Endothelial cell of umbilical vein (primary cell): ENCODE results near the gene KCNS1. TPM values are rescaled to one million over a fixed set of nuclear protein-coding genes. Genes with fewer than 3 reads are reported as not detected.
"Not testable (repeated sequence)": the region's sequence is repeated elsewhere in the genome, so short reads cannot be mapped to it uniquely, and the experiment has no call there.

Experiments
- BruUV-seq: library from RNA; stranded (reverse); fragments of 400-500 nt; replicated peaks from 2 replicates; lab custom pipeline; 2021; lab: Mats Ljungman, UMichigan
- CTCF ChIA-PET: fragments of 300-600, 350-600 bp; sonication (Branson Sonifier 250); formaldehyde crosslinking; loops from one replicate; lab custom pipeline; 2021; ENCODE audit warnings: antibody characterized with exemption, inconsistent platforms; lab: Charles Lee
- POLR2A ChIA-PET: fragments of 300-600, 350-600 bp; sonication (Branson Sonifier 250); formaldehyde crosslinking; loops from one replicate; lab custom pipeline; 2021; ENCODE audit warnings: antibody characterized with exemption, inconsistent platforms; lab: Charles Lee
- DNase-seq: peaks from one replicate; pipeline ENCODE4 v3.0.0-alpha.2; 2011; ENCODE audit warnings: low read depth, low spot score
- FAIRE-seq: peaks from 2 replicates; lab custom pipeline; 2011; peaks lifted over from hg19 to GRCh38; lab: Jason Lieb, UNC
- H2AFZ ChIP-seq: 2 replicates; pipeline ENCODE4 v1.6.0; 2012; ENCODE audit warnings: low read depth, low read length, control low read depth, inconsistent platforms
- H3K27ac ChIP-seq: 2 replicates; pipeline ENCODE4 v1.5.1; 2011; ENCODE audit warnings: low read depth, mild to moderate bottlenecking, control low read depth, low read length, moderate library complexity; ENCODE audit not compliant: insufficient read depth
- H3K27me3 ChIP-seq, 2 experiments: 2 replicates each; pipeline versions ENCODE4 v1.6.0 to v1.6.1; 2011; ENCODE audit warnings: low read length in 2 of 2, mixed read lengths in 1 of 2; ENCODE audit not compliant: control insufficient read depth in 2 of 2, insufficient read depth in 2 of 2
- H3K36me3 ChIP-seq, 2 experiments: 2 replicates in 1 of 2; 3 replicates in 1 of 2; pipeline ENCODE4 v1.5.1; 2011; ENCODE audit warnings: low read length in 2 of 2, mild to moderate bottlenecking in 1 of 2, moderate library complexity in 1 of 2; ENCODE audit not compliant: control insufficient read depth in 2 of 2, insufficient read depth in 2 of 2; ENCODE audit errors: extremely low read depth in 1 of 2
- H3K4me1 ChIP-seq: 3 replicates; pipeline ENCODE4 v1.5.1; 2011; ENCODE audit warnings: mild to moderate bottlenecking, low read length; ENCODE audit not compliant: control insufficient read depth, insufficient read depth; ENCODE audit errors: extremely low read depth
- H3K4me2 ChIP-seq: 2 replicates; pipeline ENCODE4 v1.6.1; 2011; ENCODE audit warnings: low read length, control low read depth, mixed read lengths; ENCODE audit not compliant: insufficient read depth
- H3K4me3 ChIP-seq, 3 experiments: fragments of 200-600 bp in 1 of 3; sonication (generic), shearing (Covaris generic) in 1 of 3; replicated peaks in 1 of 3; 2 replicates each; pipeline ENCODE4 v1.5.1; 2011 to 2016; ENCODE audit warnings: control low read depth in 3 of 3, low read length in 3 of 3, mild to moderate bottlenecking in 2 of 3, inconsistent platforms in 1 of 3, low read depth in 1 of 3, moderate library complexity in 1 of 3; ENCODE audit not compliant: insufficient read depth in 1 of 3
- H3K79me2 ChIP-seq: 2 replicates; pipeline ENCODE4 v1.6.0; 2012; ENCODE audit warnings: low read length, inconsistent platforms; ENCODE audit not compliant: control insufficient read depth, insufficient read depth
- H3K9ac ChIP-seq: replicated peaks from 2 replicates; pipeline ENCODE3; 2011; ENCODE audit warnings: low read length, control low read depth; ENCODE audit not compliant: insufficient read depth; ENCODE audit errors: extremely low read depth
- H3K9me1 ChIP-seq: replicated peaks from 3 replicates; pipeline ENCODE4 v1.6.0; 2011; ENCODE audit warnings: mild to moderate bottlenecking, low read length; ENCODE audit not compliant: control insufficient read depth, insufficient read depth; ENCODE audit errors: extremely low read depth
- H3K9me3 ChIP-seq: replicated peaks from 2 replicates; pipeline ENCODE4 v1.5.1; 2012; ENCODE audit warnings: low read length, inconsistent platforms; ENCODE audit not compliant: control insufficient read depth, insufficient read depth
- H4K20me1 ChIP-seq: replicated peaks from 2 replicates; pipeline ENCODE3; 2011; ENCODE audit warnings: mild to moderate bottlenecking, low read length; ENCODE audit not compliant: control insufficient read depth, insufficient read depth; ENCODE audit errors: extremely low read depth
- CTCF ChIP-seq, 2 donors: IDR thresholded peaks; 1 replicate in 1 of 2; 2 replicates in 1 of 2; pipeline ENCODE4 v1.5.1; 2011; ENCODE audit warnings: low read length in 2 of 2, mild to moderate bottlenecking in 2 of 2, moderate library complexity in 2 of 2, control low read depth in 1 of 2, inconsistent platforms in 1 of 2, low read depth in 1 of 2; ENCODE audit not compliant: insufficient read depth in 1 of 2; ENCODE audit errors: extremely low read depth in 1 of 2
- EZH2 ChIP-seq: IDR thresholded peaks from 2 replicates; pipeline ENCODE4 v1.6.1; 2012; ENCODE audit warnings: borderline replicate concordance, low read depth, mild to moderate bottlenecking, moderate library complexity, low read length, inconsistent platforms; ENCODE audit not compliant: severe bottlenecking
- FOS ChIP-seq: IDR thresholded peaks from 2 replicates; pipeline ENCODE4 v1.6.1; 2011; ENCODE audit warnings: mild to moderate bottlenecking, low read length, moderate library complexity, borderline replicate concordance; ENCODE audit not compliant: insufficient read depth
- GATA2 ChIP-seq: IDR thresholded peaks from 2 replicates; pipeline ENCODE4 v1.7.0; 2011; ENCODE audit warnings: low read depth, mild to moderate bottlenecking, moderate library complexity, mixed read lengths, low read length; ENCODE audit not compliant: insufficient read length, insufficient read depth
- JUN ChIP-seq: IDR thresholded peaks from 2 replicates; pipeline ENCODE4 v1.6.1; 2011; ENCODE audit warnings: borderline replicate concordance, low read depth; ENCODE audit not compliant: insufficient read length, insufficient read depth
- MAX ChIP-seq: IDR thresholded peaks from 2 replicates; pipeline ENCODE4 v1.6.1; 2011; ENCODE audit not compliant: insufficient read depth, insufficient read length
- MYC ChIP-seq: IDR thresholded peaks from one replicate; pipeline ENCODE4 v1.6.1; 2011; ENCODE audit warnings: mild to moderate bottlenecking, low read depth, low read length
- POLR2A ChIP-seq: IDR thresholded peaks from 2 replicates; pipeline ENCODE4 v1.6.1; 2012; ENCODE audit warnings: low read depth, mild to moderate bottlenecking, control low read depth, low read length
- POLR2AphosphoS5 ChIP-seq: IDR thresholded peaks from 2 replicates; pipeline ENCODE4 v1.6.1; 2012; ENCODE audit warnings: low read depth, mild to moderate bottlenecking, control low read depth, low read length, moderate library complexity; ENCODE audit not compliant: insufficient read depth
- dilution Hi-C: fragments of 300-500 bp; cut with MboI; formaldehyde crosslinking; loops from one replicate; pipeline ENCODE4 v1.15.0; 2019; ENCODE audit warnings: low sequenced_read_pairs; ENCODE audit not compliant: extremely low pct_ligation_motif_present
- intact Hi-C: fragments of 100-400 bp; cut with micrococcal nuclease; formaldehyde crosslinking; loops from one replicate; pipeline ENCODE4 v1.10.0; 2022
- polyA plus RNA-seq, 4 experiments: library from polyadenylated mRNA; depleted of rRNA in 3 of 4; stranded (reverse) in 3 of 4; unstranded in 1 of 4; fragments of >200 nt; gene quantifications; 2 replicates each; pipeline versions ENCODE4 v1.2.1 to v1.2.3, GENCODE V29; 2011 to 2012; ENCODE audit warnings: missing spikeins in 1 of 4
- total RNA-seq: library from RNA; stranded (reverse); gene quantifications from 2 replicates; pipeline ENCODE4 v1.2.3, GENCODE V29; 2021

The KCNS1 gene
- total and polyA plus RNA-seq, 2 donors (not counting 3 experiments of a cell fraction or from before 2014, with no cell fraction given), result 0.14 to 0.29 TPM

- ChIA-PET POLR2A (no interaction called here), CTCF (interaction anchor here (1.2 to 2.7 kb wide), 3 partner anchors 11 to 150 kb away, joined by 3 to 15 read pairs (median 10); no protein-coding TSS in a partner anchor)
- BruUV-seq, result no TSS peak
- Histone ChIP-seq H2AFZ (no peak overlapping the region), H3K4me2 (no peak overlapping the region), H3K36me3 (no peaks in the 10 kb centered on the region), H3K4me3 (no peak overlapping the region), H3K27ac (no peak overlapping the region), H3K9me1 (no peaks in the 10 kb centered on the region), H3K79me2 (no peaks in the 10 kb centered on the region), H3K9me3 (no peaks in the 10 kb centered on the region), H3K9ac (no peak overlapping the region), H3K4me1 (no peaks in the 10 kb centered on the region), H3K27me3 (peaks cover 14 to 15% of the 10 kb centered on the region in 2 experiments), H4K20me1 (no peaks in the 10 kb centered on the region)
- DNase-seq (no peak), FAIRE-seq (no peak)
- dilution Hi-C loops, result no loop called here
- TF ChIP-seq EZH2 (no peak), POLR2AphosphoS5 (no peak), MYC (no peak), GATA2 (no peak), POLR2A (no peak), CTCF (IDR thresholded peaks at IDR 0.05; ENCODE audit: extremely low read depth in 1 of 2, insufficient read depth in 1 of 2, low read depth in 1 of 2, low read length in 2 of 2) (no peak), MAX (no peak), JUN (no peak), FOS (no peak)
- intact Hi-C loops, result no loop called here
Observed at GRCh38 chr20:45140836-45141235, 39.9 kb upstream of the KCNS1 start.

GRCh38 chr20:45139733-45140375 is 38.9 kb upstream of the KCNS1 start:
- H3K9me3 ChIP-seq, DNase-seq, H3K9me1 ChIP-seq, H3K79me2 ChIP-seq, H3K36me3 ChIP-seq, dilution Hi-C loops, BruUV-seq, H2AFZ ChIP-seq, H3K9ac ChIP-seq, H3K4me3 ChIP-seq, H3K27ac ChIP-seq, FAIRE-seq, H3K4me2 ChIP-seq, H4K20me1 ChIP-seq, H3K4me1 ChIP-seq, POLR2A ChIA-PET: not testable (repeated sequence)
- CTCF ChIA-PET, result interaction anchor here (1.1 to 2.7 kb wide), 12 partner anchors 10 to 154 kb away, joined by 3 to 25 read pairs (median 6); no protein-coding TSS in a partner anchor
- intact Hi-C loops, result loop anchor here (1.0 kb wide), 1 partner anchor 151 kb away; no protein-coding TSS in a partner anchor
- H3K27me3 ChIP-seq, result peaks cover 8 to 11% of the 10 kb centered on the region in 2 experiments
